ENCODE measurements around the gene RGS6. TPM values are rescaled to one million over a fixed set of nuclear protein-coding genes. Genes with fewer than 3 reads are reported as not detected.

RGS6 gene
- total RNA-seq, 2 experiments from 2014 or later, result 0.10 to 0.44 TPM

- peaks cover 5% of the 10 kb centered on the region for H3K9me3 Mint-ChIP-seq
- H3K4me3 Mint-ChIP-seq, result no peak overlapping the region
Measured at GRCh38 chr14:71966528-71966927, 34.3 kb downstream of the RGS6 start.

GRCh38 chr14:71967704-71968103 is 35.5 kb downstream of the RGS6 start:
- Mint-ChIP-seq H3K9me3 (peaks cover 5% of the 10 kb centered on the region), H3K27ac (peak overlapping the region; percentile 75), H3K27me3 (peaks cover 39% of the 10 kb centered on the region), H3K36me3 (peaks cover 1% of the 10 kb centered on the region), H3K4me1 (peaks cover 13% of the 10 kb centered on the region), H3K4me3 (peak overlapping the region; percentile 35)
- no peak for DNase-seq

More at GRCh38 chr14:71966528-71966927, 34.3 kb downstream of the RGS6 start:
- Mint-ChIP-seq H3K4me1 (peaks cover 13% of the 10 kb centered on the region), H3K27me3 (peaks cover 35% of the 10 kb centered on the region), H3K27ac (no peak overlapping the region), H3K36me3 (peaks cover 1% of the 10 kb centered on the region)
- no peak for DNase-seq

- H3K36me3 Mint-ChIP-seq, result peaks cover 1% of the 10 kb centered on the region
- no peak for DNase-seq
- H3K4me1 Mint-ChIP-seq, result peaks cover 13% of the 10 kb centered on the region
- no peak overlapping the region for H3K27ac Mint-ChIP-seq
- H3K4me3 Mint-ChIP-seq, result no peak overlapping the region
- H3K27me3 Mint-ChIP-seq, result peaks cover 26% of the 10 kb centered on the region
- H3K9me3 Mint-ChIP-seq, result peaks cover 5% of the 10 kb centered on the region
Measured at GRCh38 chr14:71970272-71970671, 38.0 kb downstream of the RGS6 start.

- DNase-seq, result no peak
- Mint-ChIP-seq H3K4me3 (no peak overlapping the region), H3K27me3 (peaks cover 29% of the 10 kb centered on the region), H3K9me3 (no peaks in the 10 kb centered on the region), H3K27ac (no peak overlapping the region), H3K36me3 (no peaks in the 10 kb centered on the region), H3K4me1 (no peaks in the 10 kb centered on the region)
Measured at GRCh38 chr14:71985538-71986189, 53.4 kb downstream of the RGS6 start.

GRCh38 chr14:71988476-71988875 is 56.2 kb downstream of the RGS6 start:
- H3K27me3 Mint-ChIP-seq, result peaks cover 18% of the 10 kb centered on the region
- no peaks in the 10 kb centered on the region for H3K9me3 Mint-ChIP-seq
- H3K4me1 Mint-ChIP-seq, result no peaks in the 10 kb centered on the region
- no peaks in the 10 kb centered on the region for H3K36me3 Mint-ChIP-seq
- DNase-seq, result no peak
- H3K27ac Mint-ChIP-seq, result no peak overlapping the region
- H3K4me3 Mint-ChIP-seq, result no peak overlapping the region

GRCh38 chr14:71988939-71989338 is 56.7 kb downstream of the RGS6 start:
- Mint-ChIP-seq H3K9me3 (no peaks in the 10 kb centered on the region), H3K4me3 (no peak overlapping the region), H3K36me3 (no peaks in the 10 kb centered on the region), H3K27ac (no peak overlapping the region), H3K4me1 (no peaks in the 10 kb centered on the region), H3K27me3 (peaks cover 14% of the 10 kb centered on the region)
- DNase-seq, result no peak

GRCh38 chr14:71994416-71994815 is 62.2 kb downstream of the RGS6 start:
- no peak overlapping the region for H3K4me3 Mint-ChIP-seq
- H3K27ac Mint-ChIP-seq, result no peak overlapping the region
- H3K27me3 Mint-ChIP-seq, result no peaks in the 10 kb centered on the region
- H3K36me3 Mint-ChIP-seq, result no peaks in the 10 kb centered on the region
- no peaks in the 10 kb centered on the region for H3K9me3 Mint-ChIP-seq
- DNase-seq, result no peak
- H3K4me1 Mint-ChIP-seq, result no peaks in the 10 kb centered on the region

- no peak for DNase-seq
- Mint-ChIP-seq H3K9me3 (peaks cover 2% of the 10 kb centered on the region), H3K27ac (no peak overlapping the region), H3K4me1 (no peaks in the 10 kb centered on the region), H3K4me3 (no peak overlapping the region), H3K27me3 (peaks cover 6% of the 10 kb centered on the region), H3K36me3 (no peaks in the 10 kb centered on the region)
Measured at GRCh38 chr14:71995741-71996140, 63.5 kb downstream of the RGS6 start.

GRCh38 chr14:71996610-71997009 is 64.4 kb downstream of the RGS6 start:
- no peaks in the 10 kb centered on the region for H3K4me1 Mint-ChIP-seq
- no peak for DNase-seq
- H3K36me3 Mint-ChIP-seq, result no peaks in the 10 kb centered on the region
- no peak overlapping the region for H3K27ac Mint-ChIP-seq
- peaks cover 2% of the 10 kb centered on the region for H3K9me3 Mint-ChIP-seq
- H3K27me3 Mint-ChIP-seq, result peaks cover 6% of the 10 kb centered on the region
- no peak overlapping the region for H3K4me3 Mint-ChIP-seq

GRCh38 chr14:72000907-72001306 is 68.7 kb downstream of the RGS6 start:
- peaks cover 2% of the 10 kb centered on the region for H3K9me3 Mint-ChIP-seq
- H3K4me1 Mint-ChIP-seq, result no peaks in the 10 kb centered on the region
- DNase-seq, result no peak
- no peak overlapping the region for H3K4me3 Mint-ChIP-seq
- no peaks in the 10 kb centered on the region for H3K36me3 Mint-ChIP-seq
- no peak overlapping the region for H3K27ac Mint-ChIP-seq
- peaks cover 6% of the 10 kb centered on the region for H3K27me3 Mint-ChIP-seq

- peaks cover 6% of the 10 kb centered on the region for H3K27me3 Mint-ChIP-seq
- H3K4me3 Mint-ChIP-seq, result no peak overlapping the region
- no peaks in the 10 kb centered on the region for H3K4me1 Mint-ChIP-seq
- peaks cover 2% of the 10 kb centered on the region for H3K9me3 Mint-ChIP-seq
- DNase-seq, result no peak
- H3K27ac Mint-ChIP-seq, result no peak overlapping the region
- no peaks in the 10 kb centered on the region for H3K36me3 Mint-ChIP-seq
Measured at GRCh38 chr14:72002731-72003130, 70.5 kb downstream of the RGS6 start.

GRCh38 chr14:72008666-72009065 is 76.4 kb downstream of the RGS6 start:
- peaks cover 6% of the 10 kb centered on the region for H3K27me3 Mint-ChIP-seq
- no peak for DNase-seq
- H3K36me3 Mint-ChIP-seq, result no peaks in the 10 kb centered on the region
- H3K4me3 Mint-ChIP-seq, result no peak overlapping the region
- H3K9me3 Mint-ChIP-seq, result no peaks in the 10 kb centered on the region
- no peaks in the 10 kb centered on the region for H3K4me1 Mint-ChIP-seq
- H3K27ac Mint-ChIP-seq, result no peak overlapping the region

GRCh38 chr14:72010474-72010873 is 78.2 kb downstream of the RGS6 start:
- no peaks in the 10 kb centered on the region for H3K4me1 Mint-ChIP-seq
- H3K9me3 Mint-ChIP-seq, result no peaks in the 10 kb centered on the region
- no peaks in the 10 kb centered on the region for H3K36me3 Mint-ChIP-seq
- no peak for DNase-seq
- H3K4me3 Mint-ChIP-seq, result no peak overlapping the region
- peaks cover 10% of the 10 kb centered on the region for H3K27me3 Mint-ChIP-seq
- H3K27ac Mint-ChIP-seq, result no peak overlapping the region

- peaks cover 1% of the 10 kb centered on the region for H3K36me3 Mint-ChIP-seq
- no peak overlapping the region for H3K27ac Mint-ChIP-seq
- H3K4me3 Mint-ChIP-seq, result no peak overlapping the region
- no peaks in the 10 kb centered on the region for H3K4me1 Mint-ChIP-seq
- DNase-seq, result no peak
- H3K27me3 Mint-ChIP-seq, result peaks cover 15% of the 10 kb centered on the region
- H3K9me3 Mint-ChIP-seq, result no peaks in the 10 kb centered on the region
Measured at GRCh38 chr14:72013721-72014345, 81.6 kb downstream of the RGS6 start.

GRCh38 chr14:72014486-72014885 is 82.3 kb downstream of the RGS6 start:
- peaks cover 20% of the 10 kb centered on the region for H3K27me3 Mint-ChIP-seq
- H3K27ac Mint-ChIP-seq, result no peak overlapping the region
- no peaks in the 10 kb centered on the region for H3K9me3 Mint-ChIP-seq
- peaks cover 1% of the 10 kb centered on the region for H3K36me3 Mint-ChIP-seq
- DNase-seq, result no peak
- no peak overlapping the region for H3K4me3 Mint-ChIP-seq
- no peaks in the 10 kb centered on the region for H3K4me1 Mint-ChIP-seq

- H3K27ac Mint-ChIP-seq, result no peak overlapping the region
- H3K27me3 Mint-ChIP-seq, result peaks cover 37% of the 10 kb centered on the region
- no peak for DNase-seq
- H3K4me3 Mint-ChIP-seq, result no peak overlapping the region
- H3K4me1 Mint-ChIP-seq, result no peaks in the 10 kb centered on the region
- H3K9me3 Mint-ChIP-seq, result no peaks in the 10 kb centered on the region
- peaks cover 1% of the 10 kb centered on the region for H3K36me3 Mint-ChIP-seq
Measured at GRCh38 chr14:72017290-72017689, 85.1 kb downstream of the RGS6 start.

All from activated naive CD8-positive, alpha-beta T cell treated with anti-CD3 and anti-CD28 coated beads for 36 hours (primary cell).